PFSK-1 (cell line): ENCODE data around the gene TRIM49D1. TPM values are rescaled to one million over a fixed set of nuclear protein-coding genes. Genes with fewer than 3 reads are reported as not detected.
"Not testable (repeated sequence)": the region's sequence is repeated elsewhere in the genome, so short reads cannot be mapped to it uniquely, and the experiment has no call there.

ENCODE experiments used
- FOXP2 ChIP-seq: optimal IDR thresholded peaks from 2 replicates; pipeline ENCODE3; 2011; ENCODE audit warnings: borderline replicate concordance, control low read depth, inconsistent platforms; ENCODE audit not compliant: insufficient read depth; ENCODE audit errors: extremely low read length, extremely low read depth
- POLR2AphosphoS5 ChIP-seq: IDR thresholded peaks from 2 replicates; pipeline ENCODE4 v1.6.1; 2012; ENCODE audit warnings: low read depth, mild to moderate bottlenecking, control low read depth, low read length, moderate library complexity
- SIN3A ChIP-seq: IDR thresholded peaks from 2 replicates; pipeline ENCODE4 v1.6.1; 2012; ENCODE audit warnings: mild to moderate bottlenecking, low read length, moderate library complexity, borderline replicate concordance; ENCODE audit not compliant: insufficient read depth
- TAF1 ChIP-seq: IDR thresholded peaks from 2 replicates; pipeline ENCODE4 v1.6.1; 2012; ENCODE audit warnings: low read length, control low read depth, borderline replicate concordance; ENCODE audit not compliant: insufficient read depth
- polyA plus RNA-seq: library from polyadenylated mRNA; unstranded; fragments of >200 nt; gene quantifications from one replicate; pipeline ENCODE4 v1.2.1, GENCODE V29; 2012; ENCODE audit warnings: low read depth, missing spikeins; ENCODE audit not compliant: insufficient read length
- TF ChIP-seq, protein P1 (sequence below), 2 experiments: IDR thresholded peaks; 2 replicates each; pipeline versions ENCODE4 v1.6.1 to v1.8.0; 2011 to 2012; ENCODE audit warnings: low read depth in 2 of 2, low read length in 2 of 2, control low read depth in 1 of 2, inconsistent platforms in 1 of 2, mild to moderate bottlenecking in 1 of 2, moderate library complexity in 1 of 2; ENCODE audit not compliant: insufficient read depth in 1 of 2

Gene TRIM49D1, protein sequence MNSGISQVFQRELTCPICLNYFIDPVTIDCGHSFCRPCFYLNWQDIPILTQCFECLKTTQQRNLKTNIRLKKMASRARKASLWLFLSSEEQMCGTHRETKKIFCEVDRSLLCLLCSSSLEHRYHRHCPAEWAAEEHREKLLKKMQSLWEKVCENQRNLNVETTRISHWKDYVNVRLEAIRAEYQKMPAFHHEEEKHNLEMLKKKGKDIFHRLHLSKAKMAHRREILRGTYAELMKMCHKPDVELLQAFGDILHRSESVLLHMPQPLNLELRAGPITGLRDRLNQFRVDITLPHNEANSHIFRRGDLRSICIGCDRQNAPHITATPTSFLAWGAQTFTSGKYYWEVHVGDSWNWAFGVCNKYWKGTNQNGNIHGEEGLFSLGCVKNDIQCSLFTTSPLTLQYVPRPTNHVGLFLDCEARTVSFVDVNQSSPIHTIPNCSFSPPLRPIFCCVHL
- not detected for polyA plus RNA-seq

DNA sequence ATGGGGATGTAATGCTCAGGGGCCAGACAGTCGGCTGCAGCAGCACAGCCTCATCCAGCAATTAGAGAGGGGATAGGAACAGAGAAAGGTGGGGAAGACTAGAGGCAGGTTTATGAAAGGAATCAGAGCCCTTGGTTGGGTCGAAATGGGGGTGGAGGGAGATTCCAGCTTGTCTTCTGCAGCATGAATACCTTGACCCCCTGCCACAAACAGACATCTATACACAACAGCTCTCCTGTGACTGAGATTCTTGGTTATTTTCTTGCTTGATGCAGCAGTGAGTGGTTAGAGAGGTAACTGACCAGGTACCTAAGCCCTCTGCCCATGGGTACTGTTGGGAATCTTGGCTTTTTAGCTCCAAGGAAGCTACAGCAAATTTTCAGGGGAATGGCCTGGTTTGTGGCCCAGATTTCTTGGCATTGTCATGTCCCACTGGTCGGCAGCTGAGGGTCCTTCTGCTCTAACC lies at the start of gene TRIM49D1:
TSS of gene TRIM49D1 (minus strand) at position 51 of the 466 bp plus-strand sequence. CDS start 4,535 bp downstream, outside the sequence.
- TF ChIP-seq TAF1 (no peak), FOXP2 (no peak), POLR2AphosphoS5 (no peak), SIN3A (no peak)
- TF ChIP-seq, protein P1, sequence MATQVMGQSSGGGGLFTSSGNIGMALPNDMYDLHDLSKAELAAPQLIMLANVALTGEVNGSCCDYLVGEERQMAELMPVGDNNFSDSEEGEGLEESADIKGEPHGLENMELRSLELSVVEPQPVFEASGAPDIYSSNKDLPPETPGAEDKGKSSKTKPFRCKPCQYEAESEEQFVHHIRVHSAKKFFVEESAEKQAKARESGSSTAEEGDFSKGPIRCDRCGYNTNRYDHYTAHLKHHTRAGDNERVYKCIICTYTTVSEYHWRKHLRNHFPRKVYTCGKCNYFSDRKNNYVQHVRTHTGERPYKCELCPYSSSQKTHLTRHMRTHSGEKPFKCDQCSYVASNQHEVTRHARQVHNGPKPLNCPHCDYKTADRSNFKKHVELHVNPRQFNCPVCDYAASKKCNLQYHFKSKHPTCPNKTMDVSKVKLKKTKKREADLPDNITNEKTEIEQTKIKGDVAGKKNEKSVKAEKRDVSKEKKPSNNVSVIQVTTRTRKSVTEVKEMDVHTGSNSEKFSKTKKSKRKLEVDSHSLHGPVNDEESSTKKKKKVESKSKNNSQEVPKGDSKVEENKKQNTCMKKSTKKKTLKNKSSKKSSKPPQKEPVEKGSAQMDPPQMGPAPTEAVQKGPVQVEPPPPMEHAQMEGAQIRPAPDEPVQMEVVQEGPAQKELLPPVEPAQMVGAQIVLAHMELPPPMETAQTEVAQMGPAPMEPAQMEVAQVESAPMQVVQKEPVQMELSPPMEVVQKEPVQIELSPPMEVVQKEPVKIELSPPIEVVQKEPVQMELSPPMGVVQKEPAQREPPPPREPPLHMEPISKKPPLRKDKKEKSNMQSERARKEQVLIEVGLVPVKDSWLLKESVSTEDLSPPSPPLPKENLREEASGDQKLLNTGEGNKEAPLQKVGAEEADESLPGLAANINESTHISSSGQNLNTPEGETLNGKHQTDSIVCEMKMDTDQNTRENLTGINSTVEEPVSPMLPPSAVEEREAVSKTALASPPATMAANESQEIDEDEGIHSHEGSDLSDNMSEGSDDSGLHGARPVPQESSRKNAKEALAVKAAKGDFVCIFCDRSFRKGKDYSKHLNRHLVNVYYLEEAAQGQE (IDR thresholded peaks at IDR 0.05; ENCODE audit: insufficient read depth in 1 of 2, low read depth in 2 of 2, low read length in 2 of 2): no peak

DNA sequence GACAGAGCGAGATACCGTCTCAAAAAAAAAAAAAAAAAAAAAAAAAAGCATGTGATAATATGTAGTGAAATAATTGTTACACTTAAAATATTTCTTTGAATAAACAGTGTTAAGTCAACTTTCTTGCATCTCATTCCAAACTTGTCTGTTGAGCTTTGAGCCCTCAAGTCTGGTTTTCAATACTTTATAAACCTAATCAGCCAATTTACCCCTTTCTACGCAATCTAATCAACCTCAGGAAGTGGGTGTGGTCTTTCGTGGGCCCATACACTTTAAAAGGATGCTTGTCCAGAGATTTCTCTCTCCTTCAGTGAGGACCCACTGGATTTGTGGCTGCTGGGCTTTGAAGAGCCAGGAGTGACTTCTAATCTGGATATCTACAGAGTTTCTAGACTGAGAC lies 43.7 kb upstream of the TRIM49D1 start, which contains the start of gene TRIM64:
TSS of gene TRIM64 (plus strand) at position 301 of the 400 bp plus-strand sequence. CDS start 2,467 bp downstream, outside the sequence.
- TF ChIP-seq POLR2AphosphoS5, SIN3A: not testable (repeated sequence)
- TF ChIP-seq, protein P1 (IDR thresholded peaks at IDR 0.05; ENCODE audit: insufficient read depth in 1 of 2, low read depth in 2 of 2, low read length in 2 of 2): not testable (repeated sequence)

DNA sequence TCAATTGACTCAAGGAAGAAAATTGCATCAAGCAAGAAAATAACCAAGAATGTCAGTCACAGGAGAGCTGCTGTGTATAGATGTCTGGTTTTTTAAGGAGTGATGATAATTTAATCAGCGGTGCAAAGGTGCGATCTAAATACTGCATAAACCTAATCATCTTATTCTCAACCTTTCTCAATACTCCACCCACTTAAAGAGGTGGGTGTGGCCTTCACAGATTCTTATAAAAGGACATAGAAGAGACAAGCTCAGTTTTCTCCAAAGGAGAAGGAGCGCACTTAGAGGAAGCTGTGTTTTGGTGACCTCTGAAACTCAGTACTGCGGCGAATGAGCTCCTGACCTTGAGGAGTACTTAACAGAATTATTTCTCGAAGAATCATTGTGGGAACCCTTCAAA lies 1.7 kb upstream of the TRIM49D1 start, which contains the start of gene TRIM49D2:
TSS of gene TRIM49D2 (plus strand) at position 301 of the 400 bp plus-strand sequence. CDS start 2,698 bp downstream, outside the sequence.
- not testable (repeated sequence) for TF ChIP-seq SIN3A, POLR2AphosphoS5
- TF ChIP-seq, protein P1 (IDR thresholded peaks at IDR 0.05; ENCODE audit: insufficient read depth in 1 of 2, low read depth in 2 of 2, low read length in 2 of 2): not testable (repeated sequence)
